Vagina (tissue), 2 donors: ENCODE measurements around the gene USH2A. TPM values are rescaled to one million over a fixed set of nuclear protein-coding genes. Genes with fewer than 3 reads are reported as not detected.

Experiments
- DNase-seq, 2 donors: peaks; one replicate each; pipeline ENCODE4 v3.0.0-alpha.2; 2017; ENCODE audit errors: extremely low spot score in 2 of 2
- H3K27ac ChIP-seq: fragments of 200-600 bp; sonication (generic); one replicate; pipeline ENCODE4 v1.5.1; 2019
- H3K27me3 ChIP-seq: fragments of 200-600 bp; sonication (generic); one replicate; pipeline ENCODE4 v1.5.1; 2019
- H3K36me3 ChIP-seq, 2 donors: fragments of 200-600 bp; sonication (generic); one replicate each; pipeline ENCODE4 v1.5.1; 2017 to 2019
- H3K4me1 ChIP-seq: fragments of 200-600 bp; sonication (generic); one replicate; pipeline ENCODE4 v1.5.1; 2019
- H3K4me3 ChIP-seq, 2 donors: fragments of 200-600 bp; sonication (generic); 1 replicate in 1 of 2; 2 replicates in 1 of 2; pipeline ENCODE4 v1.5.1; 2016 to 2019
- H3K9me3 ChIP-seq: fragments of 200-600 bp; sonication (generic); one replicate; pipeline ENCODE4 v1.5.1; 2019
- POLR2A ChIP-seq, 2 donors: fragments of 450-650 bp; IDR thresholded peaks; one replicate each; pipeline ENCODE4 v1.6.1; 2017; ENCODE audit warnings: antibody characterized with exemption in 2 of 2, mild to moderate bottlenecking in 2 of 2, moderate library complexity in 2 of 2
- POLR2AphosphoS5 ChIP-seq, 2 donors: sonication (generic); formaldehyde crosslinking; IDR thresholded peaks; one replicate each; pipeline ENCODE4 v1.9.0; 2017; ENCODE audit warnings: antibody characterized with exemption in 2 of 2, mild to moderate bottlenecking in 2 of 2, low read depth in 1 of 2; ENCODE audit not compliant: insufficient read depth in 1 of 2
- intact Hi-C: fragments of 100-400 bp; cut with DNase I; formaldehyde crosslinking; loops from one replicate; pipeline ENCODE4 v1.15.1; 2023
- total RNA-seq: library from RNA; depleted of rRNA; stranded (reverse); fragments of >200 nt; gene quantifications from one replicate; pipeline ENCODE4 v1.2.3, GENCODE V29; 2016
- TF ChIP-seq, protein P1 (sequence below), 3 experiments: fragments of 450-650 bp in 2 of 3; fragments of 200-600 bp in 1 of 3; sonication (generic) in 1 of 3; IDR thresholded peaks; one replicate each; pipeline ENCODE4 v1.5.1; 2017 to 2019; ENCODE audit warnings: antibody characterized with exemption in 3 of 3, mild to moderate bottlenecking in 2 of 3, moderate library complexity in 2 of 3

The USH2A gene
- total RNA-seq, 1 donor from 2014 or later, result under 0.01 TPM

DNA sequence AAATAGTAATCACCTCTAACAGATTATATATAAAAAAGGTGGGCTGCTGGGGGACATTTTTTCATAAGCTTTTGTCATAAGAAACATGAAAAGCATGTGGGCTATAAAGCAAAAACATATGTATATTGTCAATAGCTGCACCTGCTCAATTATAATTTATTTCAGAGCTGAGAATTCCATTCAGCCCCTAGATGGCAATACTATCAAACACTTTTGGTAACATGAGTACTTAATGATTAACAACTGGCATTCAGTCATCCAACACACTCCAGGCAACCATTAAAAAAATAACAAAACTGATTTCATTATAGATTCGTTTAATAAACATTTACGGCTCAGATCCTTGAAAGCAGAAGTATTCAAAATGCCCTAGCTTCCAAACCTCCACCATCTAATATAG lies 741.0 kb downstream of the USH2A start:
- Histone ChIP-seq H3K27ac (no peak overlapping the region), H3K4me3 (no peak overlapping the region), H3K4me1 (no peaks in the 10 kb centered on the region), H3K9me3 (no peaks in the 10 kb centered on the region), H3K27me3 (no peaks in the 10 kb centered on the region), H3K36me3 (no peaks in the 10 kb centered on the region)
- no peak for DNase-seq
- intact Hi-C loops, result no loop called here
- TF ChIP-seq POLR2AphosphoS5 (IDR thresholded peaks at IDR 0.05; ENCODE audit: insufficient read depth in 1 of 2, low read depth in 1 of 2) (no peak), POLR2A (IDR thresholded peaks at IDR 0.05) (no peak)
- TF ChIP-seq, protein P1, sequence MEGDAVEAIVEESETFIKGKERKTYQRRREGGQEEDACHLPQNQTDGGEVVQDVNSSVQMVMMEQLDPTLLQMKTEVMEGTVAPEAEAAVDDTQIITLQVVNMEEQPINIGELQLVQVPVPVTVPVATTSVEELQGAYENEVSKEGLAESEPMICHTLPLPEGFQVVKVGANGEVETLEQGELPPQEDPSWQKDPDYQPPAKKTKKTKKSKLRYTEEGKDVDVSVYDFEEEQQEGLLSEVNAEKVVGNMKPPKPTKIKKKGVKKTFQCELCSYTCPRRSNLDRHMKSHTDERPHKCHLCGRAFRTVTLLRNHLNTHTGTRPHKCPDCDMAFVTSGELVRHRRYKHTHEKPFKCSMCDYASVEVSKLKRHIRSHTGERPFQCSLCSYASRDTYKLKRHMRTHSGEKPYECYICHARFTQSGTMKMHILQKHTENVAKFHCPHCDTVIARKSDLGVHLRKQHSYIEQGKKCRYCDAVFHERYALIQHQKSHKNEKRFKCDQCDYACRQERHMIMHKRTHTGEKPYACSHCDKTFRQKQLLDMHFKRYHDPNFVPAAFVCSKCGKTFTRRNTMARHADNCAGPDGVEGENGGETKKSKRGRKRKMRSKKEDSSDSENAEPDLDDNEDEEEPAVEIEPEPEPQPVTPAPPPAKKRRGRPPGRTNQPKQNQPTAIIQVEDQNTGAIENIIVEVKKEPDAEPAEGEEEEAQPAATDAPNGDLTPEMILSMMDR (IDR thresholded peaks at IDR 0.05), result no peak

DNA sequence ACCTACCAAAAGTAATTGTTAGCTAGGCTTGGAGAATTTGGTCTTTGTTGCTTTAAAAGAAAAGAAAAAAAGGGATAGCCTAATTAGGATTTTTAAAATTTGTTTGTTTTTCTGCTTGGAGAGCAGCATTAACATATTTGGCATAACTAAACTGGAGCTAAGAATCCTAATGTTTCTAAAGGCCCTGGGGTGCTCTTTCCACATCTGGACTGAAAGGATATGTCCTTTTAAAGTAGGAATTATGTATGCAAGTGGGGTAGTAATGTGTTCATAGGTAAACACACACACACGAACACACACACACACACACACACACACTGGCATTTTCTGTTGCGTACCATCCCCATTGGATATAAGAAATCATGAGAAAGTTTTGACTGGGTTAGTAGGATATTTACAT lies 742.2 kb downstream of the USH2A start:
- Histone ChIP-seq H3K4me1 (no peaks in the 10 kb centered on the region), H3K27ac (no peak overlapping the region), H3K9me3 (no peaks in the 10 kb centered on the region), H3K27me3 (no peaks in the 10 kb centered on the region), H3K4me3 (no peak overlapping the region), H3K36me3 (no peaks in the 10 kb centered on the region)
- no peak for TF ChIP-seq POLR2AphosphoS5 (IDR thresholded peaks at IDR 0.05; ENCODE audit: insufficient read depth in 1 of 2, low read depth in 1 of 2)
- TF ChIP-seq, protein P1 (IDR thresholded peaks at IDR 0.05), result no peak
- TF ChIP-seq POLR2A (IDR thresholded peaks at IDR 0.05), result no peak
- intact Hi-C loops, result no loop called here
- DNase-seq, result no peak

DNA sequence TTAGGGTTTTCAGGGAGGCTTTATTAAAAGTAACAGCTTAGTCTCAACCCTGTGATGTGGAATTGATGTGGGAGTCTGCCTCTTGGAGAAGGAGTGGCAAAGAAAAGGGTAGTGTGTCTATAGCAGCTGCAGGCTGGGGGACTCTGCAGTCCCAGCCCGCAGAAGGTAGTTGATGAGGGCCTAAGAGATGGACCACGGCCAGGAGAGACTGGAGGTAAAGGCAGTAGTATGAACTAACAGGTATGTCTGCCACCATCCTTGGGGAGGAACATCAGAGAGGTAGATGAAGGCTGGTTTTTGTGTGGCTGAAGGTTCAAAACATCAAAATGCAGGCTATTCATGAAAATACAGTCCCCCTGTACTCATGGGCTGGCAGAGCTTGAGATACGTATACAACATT lies 744.0 kb downstream of the USH2A start:
- TF ChIP-seq POLR2AphosphoS5 (IDR thresholded peaks at IDR 0.05; ENCODE audit: insufficient read depth in 1 of 2, low read depth in 1 of 2) (no peak), POLR2A (IDR thresholded peaks at IDR 0.05) (no peak)
- TF ChIP-seq, protein P1 (IDR thresholded peaks at IDR 0.05), result no peak
- no peaks in the 10 kb centered on the region for H3K9me3 ChIP-seq
- intact Hi-C loops, result no loop called here
- DNase-seq, result no peak
- H3K36me3 ChIP-seq, result no peaks in the 10 kb centered on the region
- H3K27me3 ChIP-seq, result no peaks in the 10 kb centered on the region
- H3K4me1 ChIP-seq, result no peaks in the 10 kb centered on the region
- no peak overlapping the region for H3K4me3 ChIP-seq
- H3K27ac ChIP-seq, result no peak overlapping the region

DNA sequence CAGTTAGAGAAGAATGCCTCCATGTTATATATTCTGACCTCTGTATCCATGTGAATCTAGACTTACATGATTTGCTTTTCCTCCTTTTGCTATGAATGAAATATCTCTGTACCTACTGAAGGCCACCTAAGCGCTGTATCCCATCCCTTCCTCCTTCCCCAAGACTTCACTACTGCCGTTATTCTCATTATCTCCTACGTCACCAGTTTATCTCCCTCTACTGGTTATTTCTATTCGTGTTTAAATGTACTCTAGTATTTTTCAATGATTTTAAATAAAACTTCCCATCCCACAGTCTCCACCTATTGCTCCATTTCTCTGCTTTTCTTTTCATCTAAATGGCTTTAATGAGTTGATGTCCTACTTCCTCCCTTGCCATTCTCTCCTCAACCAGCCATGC lies 746.1 kb downstream of the USH2A start:
- intact Hi-C loops, result no loop called here

DNA sequence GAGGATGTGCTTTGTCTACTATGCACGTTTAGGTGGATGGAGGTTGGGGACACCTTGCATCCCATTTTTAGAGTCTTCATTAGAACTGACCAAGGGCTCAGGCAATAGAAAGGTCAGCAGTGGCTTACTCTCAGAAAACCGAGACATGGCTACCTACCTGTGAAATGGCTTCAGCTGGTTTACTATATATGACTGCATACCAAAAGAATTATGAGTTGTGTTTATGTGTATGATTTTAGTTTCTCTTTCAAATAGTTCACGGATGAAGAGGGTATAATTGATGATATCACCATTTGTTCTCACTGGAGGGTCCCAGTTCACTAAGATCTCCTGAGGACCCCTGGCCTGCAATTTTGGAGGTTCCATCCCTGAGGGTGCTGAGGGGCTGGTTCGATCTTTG lies 749.3 kb downstream of the USH2A start:
- no peaks in the 10 kb centered on the region for H3K4me1 ChIP-seq
- no peaks in the 10 kb centered on the region for H3K36me3 ChIP-seq
- TF ChIP-seq POLR2A (IDR thresholded peaks at IDR 0.05) (no peak), POLR2AphosphoS5 (IDR thresholded peaks at IDR 0.05; ENCODE audit: insufficient read depth in 1 of 2, low read depth in 1 of 2) (no peak)
- TF ChIP-seq, protein P1 (IDR thresholded peaks at IDR 0.05), result no peak
- no peak overlapping the region for H3K27ac ChIP-seq
- intact Hi-C loops, result no loop called here
- H3K9me3 ChIP-seq, result no peaks in the 10 kb centered on the region
- H3K27me3 ChIP-seq, result no peaks in the 10 kb centered on the region
- no peak for DNase-seq
- no peak overlapping the region for H3K4me3 ChIP-seq

More for the DNA sequence above, 746.1 kb downstream of the USH2A start:
- Histone ChIP-seq H3K36me3 (no peaks in the 10 kb centered on the region), H3K4me1 (no peaks in the 10 kb centered on the region), H3K27me3 (no peaks in the 10 kb centered on the region), H3K4me3 (no peak overlapping the region), H3K9me3 (no peaks in the 10 kb centered on the region), H3K27ac (no peak overlapping the region)
- TF ChIP-seq, protein P1 (IDR thresholded peaks at IDR 0.05), result no peak
- TF ChIP-seq POLR2AphosphoS5 (IDR thresholded peaks at IDR 0.05; ENCODE audit: insufficient read depth in 1 of 2, low read depth in 1 of 2), result no peak
- no peak for TF ChIP-seq POLR2A (IDR thresholded peaks at IDR 0.05)
- no peak for DNase-seq
